ENCODE measurements around the gene GGT6. TPM values are rescaled to one million over a fixed set of nuclear protein-coding genes. Genes with fewer than 3 reads are reported as not detected.
"Not testable (repeated sequence)": the region's sequence is repeated elsewhere in the genome, so short reads cannot be mapped to it uniquely, and the experiment has no call there.

GGT6 gene
- total and polyA plus RNA-seq, 4 donors: 2.8 to 12.3 (median 7.4) TPM

- no peak overlapping the region for H3K4me3 ChIP-seq
- no peak for TF ChIP-seq CTCF (IDR thresholded peaks at IDR 0.05; ENCODE audit: control extremely low read depth, extremely low read depth)
- H3K4me1 ChIP-seq (ENCODE audit: control insufficient read depth in 5 of 5, insufficient read depth in 5 of 5, low read length in 5 of 5): peaks cover 0 to 57% (median 9%) of the 10 kb centered on the region in 5 donors
- H3K27me3 ChIP-seq (ENCODE audit: control insufficient read depth in 3 of 3, insufficient read depth in 3 of 3, low read length in 2 of 3): no peaks in the 10 kb centered on the region
- H3K9me3 ChIP-seq (ENCODE audit: control insufficient read depth in 4 of 4, insufficient read depth in 3 of 4, low read length in 3 of 4): no peaks in the 10 kb centered on the region
- no peak overlapping the region for H3K9ac ChIP-seq (ENCODE audit: insufficient read depth in 1 of 2, low read length in 2 of 2)
- WGBS, 2 donors: 71 to 78% methylated on average over 10 of the region's 10 CpGs
- H3K27ac ChIP-seq (ENCODE audit: low read depth in 1 of 2, low read length in 1 of 2): no peak overlapping the region
- no peak for DNase-seq
- ATAC-seq (ENCODE audit: insufficient read depth, low FRiP score): no peak
- no peaks in the 10 kb centered on the region for H3K36me3 ChIP-seq (ENCODE audit: control insufficient read depth in 4 of 4, insufficient read depth in 4 of 4, low read length in 4 of 4)
Measured at GRCh38 chr17:4590981-4591453, 30.6 kb upstream of the GGT6 start.

- WGBS, 2 donors: 61 to 68% methylated on average over 11 of the region's 11 CpGs
- peaks cover 0 to 59% (median 7%) of the 10 kb centered on the region in 5 donors for H3K4me1 ChIP-seq (ENCODE audit: control insufficient read depth in 5 of 5, insufficient read depth in 5 of 5, low read length in 5 of 5)
- not testable (repeated sequence) for H3K27ac ChIP-seq (ENCODE audit: low read depth in 1 of 2, low read length in 1 of 2); ATAC-seq (ENCODE audit: insufficient read depth, low FRiP score); H3K9ac ChIP-seq (ENCODE audit: insufficient read depth in 1 of 2, low read length in 2 of 2); H3K9me3 ChIP-seq (ENCODE audit: control insufficient read depth in 4 of 4, insufficient read depth in 3 of 4, low read length in 3 of 4); DNase-seq; H3K4me3 ChIP-seq; H3K36me3 ChIP-seq (ENCODE audit: control insufficient read depth in 4 of 4, insufficient read depth in 4 of 4, low read length in 4 of 4); H3K27me3 ChIP-seq (ENCODE audit: control insufficient read depth in 3 of 3, insufficient read depth in 3 of 3, low read length in 2 of 3)
Measured at GRCh38 chr17:4590042-4590441, 29.7 kb upstream of the GGT6 start.

GRCh38 chr17:4588898-4589625 lies 28.7 kb upstream of the GGT6 start:
- Histone ChIP-seq H3K9me3 (ENCODE audit: control insufficient read depth in 4 of 4, insufficient read depth in 3 of 4, low read length in 3 of 4) (no peaks in the 10 kb centered on the region), H3K36me3 (ENCODE audit: control insufficient read depth in 4 of 4, insufficient read depth in 4 of 4, low read length in 4 of 4) (no peaks in the 10 kb centered on the region), H3K27me3 (ENCODE audit: control insufficient read depth in 3 of 3, insufficient read depth in 3 of 3, low read length in 2 of 3) (no peaks in the 10 kb centered on the region), H3K4me3 (no peak overlapping the region), H3K4me1 (ENCODE audit: control insufficient read depth in 5 of 5, insufficient read depth in 5 of 5, low read length in 5 of 5) (peaks cover 0 to 60% (median 14%) of the 10 kb centered on the region in 5 donors), H3K27ac (ENCODE audit: low read depth in 1 of 2, low read length in 1 of 2) (no peak overlapping the region), H3K9ac (ENCODE audit: insufficient read depth in 1 of 2, low read length in 2 of 2) (no peak overlapping the region)
- DNase-seq (peak in 1 of 3 donors; percentile 17), ATAC-seq (ENCODE audit: insufficient read depth, low FRiP score) (no peak)
- no peak for TF ChIP-seq CTCF (IDR thresholded peaks at IDR 0.05; ENCODE audit: control extremely low read depth, extremely low read depth)
- WGBS, 2 donors: 80 to 91% methylated on average over 22 of the region's 22 CpGs

- no peaks in the 10 kb centered on the region for H3K27me3 ChIP-seq (ENCODE audit: control insufficient read depth in 3 of 3, insufficient read depth in 3 of 3, low read length in 2 of 3)
- H3K4me3 ChIP-seq: no peak overlapping the region
Measured at GRCh38 chr17:4588391-4588790, 28.0 kb upstream of the GGT6 start.

More at GRCh38 chr17:4588391-4588790, 28.0 kb upstream of the GGT6 start:
- no peak overlapping the region for H3K27ac ChIP-seq (ENCODE audit: low read depth in 1 of 2, low read length in 1 of 2)
- H3K4me1 ChIP-seq (ENCODE audit: control insufficient read depth in 5 of 5, insufficient read depth in 5 of 5, low read length in 5 of 5): peaks cover 0 to 63% (median 15%) of the 10 kb centered on the region in 5 donors
- 75 to 79% methylated on average over 11 of the region's 11 CpGs for WGBS, 2 donors
- no peaks in the 10 kb centered on the region for H3K36me3 ChIP-seq (ENCODE audit: control insufficient read depth in 4 of 4, insufficient read depth in 4 of 4, low read length in 4 of 4)
- DNase-seq (no peak), ATAC-seq (ENCODE audit: insufficient read depth, low FRiP score) (no peak)
- TF ChIP-seq CTCF (IDR thresholded peaks at IDR 0.05; ENCODE audit: control extremely low read depth, extremely low read depth): no peak
- H3K9ac ChIP-seq (ENCODE audit: insufficient read depth in 1 of 2, low read length in 2 of 2): no peak overlapping the region
- H3K9me3 ChIP-seq (ENCODE audit: control insufficient read depth in 4 of 4, insufficient read depth in 3 of 4, low read length in 3 of 4): no peaks in the 10 kb centered on the region
